Naive thymus-derived CD8-positive, alpha-beta T cell (primary cell): ENCODE results near the gene ADSS1. TPM values are rescaled to one million over a fixed set of nuclear protein-coding genes. Genes with fewer than 3 reads are reported as not detected.
A peak's percentile ranks its signal among the peaks of the same experiment; 100 is the strongest.

ENCODE experiments used
- ATAC-seq, 2 donors: fragments of 150-1000 bp; cut with Tn5 transposase in 1 of 2; sonication (Bioruptor Pico), chemical (Tn5 transposase) in 1 of 2; 1 replicate in 1 of 2; 2 replicates in 1 of 2; pipeline ENCODE4 v1.10.0; 2021; ENCODE audit warnings: mild to moderate bottlenecking in 2 of 2, moderate library complexity in 2 of 2
- POLR2A ChIA-PET: fragments of 350-600 bp; sonication (Branson Sonifier 250); formaldehyde crosslinking; loops from one replicate; lab custom pipeline; 2021; ENCODE audit warnings: antibody characterized with exemption; lab: Charles Lee
- DNase-seq, 10 donors: peaks; one replicate each; pipeline versions ENCODE4 v3.0.0 to v3.0.0-alpha.2; 2020 to 2022
- H3K27ac Mint-ChIP-seq, 10 donors: one replicate each; pipeline ENCODE4 v1.8.0; 2020 to 2022; ENCODE audit warnings: mild to moderate bottlenecking in 10 of 10, mixed read lengths in 10 of 10, moderate library complexity in 4 of 10, inconsistent platforms in 1 of 10
- H3K27me3 Mint-ChIP-seq, 5 donors: one replicate each; pipeline ENCODE4 v1.8.0; 2021 to 2022; ENCODE audit warnings: mixed read lengths in 5 of 5
- H3K36me3 Mint-ChIP-seq, 3 donors: one replicate each; pipeline ENCODE4 v1.8.0; 2020 to 2022; ENCODE audit warnings: mixed read lengths in 3 of 3, mild to moderate bottlenecking in 2 of 3, inconsistent platforms in 1 of 3
- H3K4me1 Mint-ChIP-seq, 4 donors: one replicate each; pipeline ENCODE4 v1.8.0; 2021 to 2022; ENCODE audit warnings: mixed read lengths in 4 of 4
- H3K4me3 Mint-ChIP-seq, 10 donors: one replicate each; pipeline ENCODE4 v1.8.0; 2020 to 2022; ENCODE audit warnings: mild to moderate bottlenecking in 10 of 10, mixed read lengths in 10 of 10, moderate library complexity in 6 of 10, inconsistent platforms in 1 of 10
- H3K9me3 Mint-ChIP-seq, 9 donors: one replicate each; pipeline ENCODE4 v1.8.0; 2020 to 2022; ENCODE audit warnings: mixed read lengths in 9 of 9, mild to moderate bottlenecking in 3 of 9, inconsistent platforms in 1 of 9, moderate library complexity in 1 of 9
- polyA plus RNA-seq, 3 donors: library from polyadenylated mRNA; unstranded; fragments of 300-500 nt; fragmentation: Illumina TruSeq; gene quantifications; one replicate each; pipeline ENCODE4 v1.2.3, GENCODE V29; 2021
- total RNA-seq, 8 experiments: library from RNA in 2 of 8; stranded (reverse) in 2 of 8; gene quantifications; one replicate each; pipeline ENCODE4 v1.2.3 and lab custom pipeline; 2021 to 2026

The ADSS1 gene
- total RNA-seq (1 to 10 TPM; 5.1 to 5.5 TPM), polyA plus RNA-seq (1 to 10 TPM in 2 of 3 donors, under 1 TPM in 1; 0.61 to 3.1 (median 1.4) TPM), total RNA-seq (lab: John Stamatoyannopoulos, UW) (0.93 to 5.3 (median 2.6) reads per million in 6 experiments)

GRCh38 chr14:104723651-104724406 is at the start of gene ADSS1:
Gene ADSS1, plus strand, starts transcription at chr14:104724229. Its CDS starts 42 bp downstream, at chr14:104724271.
- Mint-ChIP-seq H3K9me3 (no peaks in the 10 kb centered on the region), H3K36me3 (peaks cover 0 to 3% (median 0%) of the 10 kb centered on the region in 3 donors), H3K27ac (peak within 1 kb of the TSS in 2 of 10 donors; percentile 7 to 29), H3K27me3 (no peaks in the 10 kb centered on the region), H3K4me1 (peaks cover 0 to 5% (median 4%) of the 10 kb centered on the region in 4 donors), H3K4me3 (peak within 1 kb of the TSS; percentile 39 to 77 (median 60))
- DNase-seq (peak; percentile 26 to 77 (median 62)), ATAC-seq (peak; percentile 75 to 77)
- POLR2A ChIA-PET, result interaction anchor here (1.2 to 2.3 kb wide), 3 partner anchors 28 to 102 kb away, joined by 4 to 7 read pairs (median 6); partner anchors contain the start of gene SIVA1

- Mint-ChIP-seq H3K27me3 (no peaks in the 10 kb centered on the region), H3K4me1 (peaks cover 9 to 22% (median 15%) of the 10 kb centered on the region in 4 donors), H3K36me3 (no peaks in the 10 kb centered on the region), H3K27ac (peak overlapping the region in 2 of 10 donors; percentile 46 to 79), H3K4me3 (no peak overlapping the region), H3K9me3 (no peaks in the 10 kb centered on the region)
- POLR2A ChIA-PET, result interaction anchor here (1.5 kb wide), 1 partner anchor 23 kb away, joined by 4 read pairs; no protein-coding TSS in a partner anchor
- peak in 1 of 10 donors; percentile 27 for DNase-seq
- no peak for ATAC-seq
Observed at GRCh38 chr14:104675447-104675846, 48.6 kb upstream of the ADSS1 start.

GRCh38 chr14:104676130-104676693 is 47.8 kb upstream of the ADSS1 start:
- H3K4me3 Mint-ChIP-seq, result peak overlapping the region in 5 of 10 donors; percentile 14 to 87 (median 25)

GRCh38 chr14:104676694-104677511 is 47.1 kb upstream of the ADSS1 start:
- POLR2A ChIA-PET, result interaction anchor here (0.7 to 5.7 kb wide), 6 partner anchors 11 to 76 kb away, joined by 4 to 58 read pairs (median 11); partner anchors contain the start of genes INF2 and SIVA1
- H3K27me3 Mint-ChIP-seq, result no peaks in the 10 kb centered on the region
- H3K4me1 Mint-ChIP-seq, result peaks cover 9 to 31% (median 15%) of the 10 kb centered on the region in 4 donors
- no peaks in the 10 kb centered on the region for H3K9me3 Mint-ChIP-seq
- DNase-seq, result peak in 1 of 10 donors; percentile 57
- no peaks in the 10 kb centered on the region for H3K36me3 Mint-ChIP-seq
- H3K4me3 Mint-ChIP-seq, result peak overlapping the region; percentile 46 to 93 (median 76)
- H3K27ac Mint-ChIP-seq, result peak overlapping the region in 2 of 10 donors; percentile 37 to 87
- no peak for ATAC-seq

More at GRCh38 chr14:104676130-104676693, 47.8 kb upstream of the ADSS1 start:
- no peak for ATAC-seq
- DNase-seq, result peak in 1 of 10 donors; percentile 58
- H3K4me1 Mint-ChIP-seq, result peaks cover 9 to 28% (median 15%) of the 10 kb centered on the region in 4 donors
- peak overlapping the region in 1 of 10 donors; percentile 37 for H3K27ac Mint-ChIP-seq
- H3K9me3 Mint-ChIP-seq, result no peaks in the 10 kb centered on the region
- H3K36me3 Mint-ChIP-seq, result no peaks in the 10 kb centered on the region
- H3K27me3 Mint-ChIP-seq, result no peaks in the 10 kb centered on the region
- POLR2A ChIA-PET, result interaction anchor here (1.5 to 5.7 kb wide), 3 partner anchors 11 to 22 kb away, joined by 4 to 58 read pairs (median 13); partner anchors contain the start of gene INF2

GRCh38 chr14:104677512-104678332 is 46.3 kb upstream of the ADSS1 start:
- DNase-seq, result peak; percentile 31 to 73 (median 54)
- H3K9me3 Mint-ChIP-seq, result no peaks in the 10 kb centered on the region
- ATAC-seq, result peak; percentile 80 to 84
- POLR2A ChIA-PET, result interaction anchor here (0.7 to 5.7 kb wide), 13 partner anchors 9 to 1707 kb away, joined by 3 to 58 read pairs (median 5); partner anchors contain the start of genes INF2 and SIVA1
- H3K4me1 Mint-ChIP-seq, result peaks cover 9 to 31% (median 15%) of the 10 kb centered on the region in 4 donors
- peak overlapping the region in 9 of 10 donors; percentile 9 to 80 (median 55) for H3K27ac Mint-ChIP-seq
- no peaks in the 10 kb centered on the region for H3K27me3 Mint-ChIP-seq
- H3K4me3 Mint-ChIP-seq, result peak overlapping the region; percentile 70 to 93 (median 84)
- H3K36me3 Mint-ChIP-seq, result no peaks in the 10 kb centered on the region

- Mint-ChIP-seq H3K4me1 (peaks cover 9 to 31% (median 15%) of the 10 kb centered on the region in 4 donors), H3K27ac (peak overlapping the region in 8 of 10 donors; percentile 10 to 80 (median 64)), H3K4me3 (peak overlapping the region; percentile 70 to 93 (median 84)), H3K36me3 (no peaks in the 10 kb centered on the region), H3K9me3 (no peaks in the 10 kb centered on the region), H3K27me3 (no peaks in the 10 kb centered on the region)
- ATAC-seq (peak; percentile 6 to 9), DNase-seq (no peak)
- POLR2A ChIA-PET, result interaction anchor here (0.7 to 5.7 kb wide), 12 partner anchors 10 to 1708 kb away, joined by 3 to 58 read pairs (median 6); partner anchors contain the start of genes INF2 and SIVA1
Observed at GRCh38 chr14:104678346-104678745, 45.7 kb upstream of the ADSS1 start.

- peak overlapping the region in 2 of 10 donors; percentile 10 to 25 for H3K27ac Mint-ChIP-seq
- no peaks in the 10 kb centered on the region for H3K36me3 Mint-ChIP-seq
- peaks cover 7 to 28% (median 16%) of the 10 kb centered on the region in 4 donors for H3K4me1 Mint-ChIP-seq
- H3K27me3 Mint-ChIP-seq, result no peaks in the 10 kb centered on the region
- H3K4me3 Mint-ChIP-seq, result peak overlapping the region in 8 of 10 donors; percentile 70 to 93 (median 85)
- POLR2A ChIA-PET, result interaction anchor here (1.0 to 5.7 kb wide), 9 partner anchors 10 to 79 kb away, joined by 3 to 58 read pairs (median 7); partner anchors contain the start of genes INF2 and SIVA1
- DNase-seq (peak in 1 of 10 donors; percentile 18), ATAC-seq (no peak)
- no peaks in the 10 kb centered on the region for H3K9me3 Mint-ChIP-seq
Observed at GRCh38 chr14:104678901-104679705, 44.9 kb upstream of the ADSS1 start.

- no peaks in the 10 kb centered on the region for H3K36me3 Mint-ChIP-seq
- H3K9me3 Mint-ChIP-seq, result no peaks in the 10 kb centered on the region
- H3K4me1 Mint-ChIP-seq, result peaks cover 10 to 39% (median 22%) of the 10 kb centered on the region in 4 donors
- peak overlapping the region in 1 of 10 donors; percentile 70 for H3K27ac Mint-ChIP-seq
- POLR2A ChIA-PET, result interaction anchor here (1.3 to 5.7 kb wide), 4 partner anchors 9 to 22 kb away, joined by 3 to 58 read pairs (median 18); partner anchors contain the start of gene INF2
- H3K4me3 Mint-ChIP-seq, result peak overlapping the region in 7 of 10 donors; percentile 7 to 60 (median 33)
- ATAC-seq (no peak), DNase-seq (no peak)
- no peaks in the 10 kb centered on the region for H3K27me3 Mint-ChIP-seq
Observed at GRCh38 chr14:104680056-104680805, 43.8 kb upstream of the ADSS1 start.

GRCh38 chr14:104680806-104681688 is 43.0 kb upstream of the ADSS1 start:
- Mint-ChIP-seq H3K27ac (peak overlapping the region in 1 of 10 donors; percentile 35), H3K36me3 (no peaks in the 10 kb centered on the region), H3K4me3 (peak overlapping the region in 1 of 10 donors; percentile 20), H3K27me3 (no peaks in the 10 kb centered on the region), H3K9me3 (no peaks in the 10 kb centered on the region), H3K4me1 (peaks cover 12 to 42% (median 27%) of the 10 kb centered on the region in 4 donors)
- POLR2A ChIA-PET, result interaction anchor here (0.6 to 5.7 kb wide), 4 partner anchors 8 to 32 kb away, joined by 3 to 58 read pairs (median 18); partner anchors contain the start of gene INF2
- ATAC-seq (no peak), DNase-seq (no peak)
